ENCODE measurements around the gene TRPC3. TPM values are rescaled to one million over a fixed set of nuclear protein-coding genes. Genes with fewer than 3 reads are reported as not detected.

The TRPC3 gene
- total RNA-seq, 1 donor from 2014 or later, result 3.0 TPM

DNA sequence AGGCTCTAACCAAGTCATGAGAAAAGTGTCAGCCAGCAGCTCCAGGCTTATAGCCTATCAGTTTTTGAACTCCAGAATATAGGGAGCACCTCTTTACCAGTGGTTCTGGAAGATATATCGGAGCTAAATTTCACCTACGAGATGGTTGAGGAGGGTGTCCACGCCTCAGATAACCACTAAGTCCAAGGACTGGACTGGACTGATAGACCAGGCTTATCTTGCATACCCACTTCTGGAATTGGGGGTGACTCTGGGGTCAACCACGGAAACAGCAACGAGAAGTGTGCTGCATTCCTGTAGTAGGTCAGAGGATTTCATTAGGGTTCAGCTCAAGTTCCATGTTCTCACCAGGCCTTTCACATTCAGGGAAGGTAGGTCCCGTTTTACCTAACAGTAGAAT is 38.6 kb upstream of the TRPC3 start:
- Mint-ChIP-seq H3K27me3 (ENCODE audit: unreplicated experiment) (no peaks in the 10 kb centered on the region), H3K27ac (ENCODE audit: unreplicated experiment) (no peak overlapping the region), H3K4me3 (ENCODE audit: unreplicated experiment) (no peak overlapping the region), H3K36me3 (ENCODE audit: low read depth, unreplicated experiment) (no peaks in the 10 kb centered on the region), H3K4me1 (ENCODE audit: unreplicated experiment) (no peaks in the 10 kb centered on the region), H3K9me3 (ENCODE audit: unreplicated experiment) (no peaks in the 10 kb centered on the region)
- TF ChIP-seq, protein P1, sequence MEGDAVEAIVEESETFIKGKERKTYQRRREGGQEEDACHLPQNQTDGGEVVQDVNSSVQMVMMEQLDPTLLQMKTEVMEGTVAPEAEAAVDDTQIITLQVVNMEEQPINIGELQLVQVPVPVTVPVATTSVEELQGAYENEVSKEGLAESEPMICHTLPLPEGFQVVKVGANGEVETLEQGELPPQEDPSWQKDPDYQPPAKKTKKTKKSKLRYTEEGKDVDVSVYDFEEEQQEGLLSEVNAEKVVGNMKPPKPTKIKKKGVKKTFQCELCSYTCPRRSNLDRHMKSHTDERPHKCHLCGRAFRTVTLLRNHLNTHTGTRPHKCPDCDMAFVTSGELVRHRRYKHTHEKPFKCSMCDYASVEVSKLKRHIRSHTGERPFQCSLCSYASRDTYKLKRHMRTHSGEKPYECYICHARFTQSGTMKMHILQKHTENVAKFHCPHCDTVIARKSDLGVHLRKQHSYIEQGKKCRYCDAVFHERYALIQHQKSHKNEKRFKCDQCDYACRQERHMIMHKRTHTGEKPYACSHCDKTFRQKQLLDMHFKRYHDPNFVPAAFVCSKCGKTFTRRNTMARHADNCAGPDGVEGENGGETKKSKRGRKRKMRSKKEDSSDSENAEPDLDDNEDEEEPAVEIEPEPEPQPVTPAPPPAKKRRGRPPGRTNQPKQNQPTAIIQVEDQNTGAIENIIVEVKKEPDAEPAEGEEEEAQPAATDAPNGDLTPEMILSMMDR (IDR thresholded peaks at IDR 0.05; ENCODE audit: unreplicated experiment), result no peak
- no peak for DNase-seq (ENCODE audit: low spot score)

DNA sequence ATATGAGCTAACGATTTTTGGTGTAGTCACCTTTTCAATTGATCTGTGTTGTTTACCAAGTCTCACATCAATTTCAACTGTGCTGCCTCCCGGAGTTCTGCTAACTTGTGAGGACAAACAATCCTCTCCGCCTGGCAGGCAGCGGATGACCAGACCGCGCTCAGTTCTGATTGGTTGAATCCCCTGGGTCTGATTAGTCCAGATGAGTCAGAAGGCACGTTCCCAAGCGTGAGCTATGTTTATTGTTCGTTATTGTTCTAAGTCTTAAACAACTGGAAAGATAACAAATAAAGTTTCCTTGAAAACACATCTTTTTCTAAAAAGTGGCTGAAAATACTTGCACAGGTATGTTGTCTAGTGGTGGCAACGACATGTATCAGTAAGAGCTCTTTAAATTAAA is 37.9 kb upstream of the TRPC3 start:
- TF ChIP-seq, protein P1 (IDR thresholded peaks at IDR 0.05; ENCODE audit: unreplicated experiment), result no peak
- no peak for DNase-seq (ENCODE audit: low spot score)
- Mint-ChIP-seq H3K9me3 (ENCODE audit: unreplicated experiment) (no peaks in the 10 kb centered on the region), H3K4me1 (ENCODE audit: unreplicated experiment) (no peaks in the 10 kb centered on the region), H3K27ac (ENCODE audit: unreplicated experiment) (no peak overlapping the region), H3K36me3 (ENCODE audit: low read depth, unreplicated experiment) (no peaks in the 10 kb centered on the region), H3K27me3 (ENCODE audit: unreplicated experiment) (no peaks in the 10 kb centered on the region), H3K4me3 (ENCODE audit: unreplicated experiment) (no peak overlapping the region)

DNA sequence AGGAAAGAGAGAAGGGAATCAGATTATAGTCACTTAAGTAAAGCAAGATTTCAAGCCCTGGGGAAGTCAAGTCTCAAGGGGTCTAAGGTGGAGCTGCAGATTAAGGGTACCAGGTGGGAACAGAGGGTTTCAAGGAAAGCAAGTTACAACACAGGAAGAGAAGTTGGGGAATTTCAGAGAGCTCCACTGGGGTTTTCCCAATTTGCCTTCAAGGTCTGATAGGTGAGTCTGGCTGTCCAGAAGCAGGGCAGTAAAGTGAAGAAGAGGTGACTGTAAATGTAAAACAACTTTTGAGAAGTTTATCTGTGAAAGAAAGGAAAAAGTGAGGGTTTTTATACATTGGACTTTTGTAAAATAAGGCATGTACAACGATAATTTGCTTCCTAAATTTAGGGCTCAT is 37.1 kb upstream of the TRPC3 start:
- Mint-ChIP-seq H3K4me3 (ENCODE audit: unreplicated experiment) (no peak overlapping the region), H3K27ac (ENCODE audit: unreplicated experiment) (no peak overlapping the region), H3K27me3 (ENCODE audit: unreplicated experiment) (no peaks in the 10 kb centered on the region), H3K4me1 (ENCODE audit: unreplicated experiment) (no peaks in the 10 kb centered on the region), H3K9me3 (ENCODE audit: unreplicated experiment) (no peaks in the 10 kb centered on the region), H3K36me3 (ENCODE audit: low read depth, unreplicated experiment) (no peaks in the 10 kb centered on the region)
- DNase-seq (ENCODE audit: low spot score), result no peak
- TF ChIP-seq, protein P1 (IDR thresholded peaks at IDR 0.05; ENCODE audit: unreplicated experiment), result no peak

DNA sequence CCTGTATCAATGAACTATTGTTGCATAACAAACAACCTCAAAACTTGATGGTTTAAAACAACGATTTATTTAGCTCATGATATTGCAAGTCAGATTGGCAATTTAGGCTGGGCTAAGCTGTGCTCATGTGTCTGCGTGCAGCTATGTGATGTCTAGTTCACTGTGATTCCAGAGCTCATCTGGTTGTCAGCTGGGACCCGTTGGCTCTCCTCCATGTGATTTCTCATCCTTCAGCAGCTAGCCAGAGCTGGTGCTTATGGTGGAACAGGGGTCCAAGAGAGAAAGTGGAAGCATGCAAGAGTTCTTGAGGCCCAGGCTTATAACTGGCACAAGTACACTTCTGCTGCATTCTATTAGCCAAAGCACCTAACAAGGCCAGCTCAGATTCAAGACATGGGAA is 28.8 kb upstream of the TRPC3 start:
- TF ChIP-seq, protein P1 (IDR thresholded peaks at IDR 0.05; ENCODE audit: unreplicated experiment), result no peak
- Mint-ChIP-seq H3K36me3 (ENCODE audit: low read depth, unreplicated experiment) (no peaks in the 10 kb centered on the region), H3K4me1 (ENCODE audit: unreplicated experiment) (peaks cover 7% of the 10 kb centered on the region), H3K27me3 (ENCODE audit: unreplicated experiment) (no peaks in the 10 kb centered on the region), H3K27ac (ENCODE audit: unreplicated experiment) (no peak overlapping the region), H3K4me3 (ENCODE audit: unreplicated experiment) (no peak overlapping the region), H3K9me3 (ENCODE audit: unreplicated experiment) (no peaks in the 10 kb centered on the region)
- no peak for DNase-seq (ENCODE audit: low spot score)

DNA sequence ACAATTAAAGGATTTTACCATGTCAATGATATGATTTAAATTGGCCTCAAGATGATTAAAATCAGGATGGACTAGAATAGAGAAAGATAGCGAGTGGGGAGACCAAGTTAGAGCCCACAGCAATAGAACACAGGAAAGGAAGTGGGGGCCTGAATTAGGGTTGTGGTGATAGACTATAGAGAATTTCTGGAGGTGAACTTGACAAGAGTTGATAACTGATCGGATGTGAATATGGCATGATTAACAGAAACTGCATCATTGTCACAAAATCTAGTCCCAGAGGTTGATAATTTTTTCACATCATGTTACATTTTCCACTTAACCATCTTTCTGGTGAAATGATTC is 26.3 kb upstream of the TRPC3 start:
- H3K27me3 Mint-ChIP-seq (ENCODE audit: unreplicated experiment), result no peaks in the 10 kb centered on the region
- H3K9me3 Mint-ChIP-seq (ENCODE audit: unreplicated experiment), result no peaks in the 10 kb centered on the region
- H3K27ac Mint-ChIP-seq (ENCODE audit: unreplicated experiment), result no peak overlapping the region
- peaks cover 7% of the 10 kb centered on the region for H3K4me1 Mint-ChIP-seq (ENCODE audit: unreplicated experiment)
- TF ChIP-seq, protein P1 (IDR thresholded peaks at IDR 0.05; ENCODE audit: unreplicated experiment), result no peak
- H3K36me3 Mint-ChIP-seq (ENCODE audit: low read depth, unreplicated experiment), result no peaks in the 10 kb centered on the region
- H3K4me3 Mint-ChIP-seq (ENCODE audit: unreplicated experiment), result no peak overlapping the region
- no peak for DNase-seq (ENCODE audit: low spot score)
